GM12878 (cell line): ENCODE data around the gene RBBP5. TPM values are rescaled to one million over a fixed set of nuclear protein-coding genes. Genes with fewer than 3 reads are reported as not detected.

Experiments
- ATAC-seq: fragments of 200-7000 bp; cut with Tn5 transposase; 3 replicates; pipeline ENCODE4 v1.9.1; 2020; ENCODE audit warnings: mild to moderate bottlenecking, moderate library complexity
- BruUV-seq: library from RNA; stranded (reverse); fragments of 400-500 nt; replicated peaks from 2 replicates; lab custom pipeline; 2021; lab: Mats Ljungman, UMichigan
- CTCF ChIA-PET: fragments of 300-600 bp; sonication (Branson Sonifier 250); formaldehyde crosslinking; extraction: SDS; loops from one replicate; lab custom pipeline; 2021; ENCODE audit warnings: inconsistent platforms; lab: Yijun Ruan, JAX
- POLR2A ChIA-PET: fragments of 350-600 bp; formaldehyde crosslinking; extraction: SDS; loops from one replicate; lab custom pipeline; 2021; ENCODE audit warnings: inconsistent platforms; lab: Charles Lee
- RAD21 ChIA-PET: fragments of 300-600 bp; sonication (Branson Sonifier 250); formaldehyde crosslinking; loops from one replicate; lab custom pipeline; 2023; ENCODE audit warnings: antibody characterized with exemption; ENCODE audit not compliant: unreplicated experiment; lab: Charles Lee
- SMC1A ChIA-PET: fragments of 300-600 bp; sonication (Branson Sonifier 250); formaldehyde crosslinking; loops from one replicate; lab custom pipeline; 2023; ENCODE audit not compliant: unreplicated experiment, uncharacterized antibody; lab: Charles Lee
- DNase-seq: peaks from one replicate; pipeline ENCODE4 v3.0.0-alpha.2; 2011; ENCODE audit warnings: low read depth, low spot score
- FAIRE-seq: peaks from 3 replicates; lab custom pipeline; 2011; peaks lifted over from hg19 to GRCh38; lab: Jason Lieb, UNC
- H2AFZ ChIP-seq: 2 replicates; pipeline ENCODE4 v1.6.0; 2011; ENCODE audit warnings: low read depth, low read length, control low read depth; ENCODE audit not compliant: control insufficient read depth
- H3K27ac ChIP-seq: 2 replicates; pipeline ENCODE4 v1.5.1; 2011; ENCODE audit warnings: control low read depth; ENCODE audit not compliant: control insufficient read depth, insufficient read depth
- H3K27me3 ChIP-seq, 2 experiments: replicated peaks in 1 of 2; 2 replicates each; pipeline versions ENCODE4 v1.6.0 to v1.6.1; 2011; ENCODE audit warnings: low read length in 1 of 2; ENCODE audit not compliant: control insufficient read depth in 2 of 2, insufficient read depth in 2 of 2
- H3K36me3 ChIP-seq, 2 experiments: 2 replicates each; pipeline ENCODE4 v1.5.1; 2011; ENCODE audit warnings: low read length in 1 of 2; ENCODE audit not compliant: control insufficient read depth in 2 of 2, insufficient read depth in 2 of 2
- H3K4me1 ChIP-seq: 2 replicates; pipeline ENCODE4 v1.6.1; 2011; ENCODE audit warnings: mild to moderate bottlenecking, low read length, moderate library complexity, mixed read lengths; ENCODE audit not compliant: control insufficient read depth, insufficient read depth
- H3K4me2 ChIP-seq: 2 replicates; pipeline ENCODE4 v1.6.0; 2011; ENCODE audit warnings: control low read depth; ENCODE audit not compliant: control insufficient read depth, insufficient read depth
- H3K4me3 ChIP-seq: fragments of 200-600 bp; sonication (generic); 2 replicates; pipeline ENCODE4 v1.5.1; 2016
- H3K79me2 ChIP-seq: 2 replicates; pipeline ENCODE4 v1.6.0; 2011; ENCODE audit warnings: low read length; ENCODE audit not compliant: control insufficient read depth, insufficient read depth
- H3K9ac ChIP-seq: 2 replicates; pipeline ENCODE4 v1.8.0; 2011; ENCODE audit warnings: low read length, control low read depth, mixed read lengths; ENCODE audit not compliant: control insufficient read depth, insufficient read depth
- H3K9me3 ChIP-seq: replicated peaks from 3 replicates; pipeline ENCODE4 v1.5.1; 2011; ENCODE audit warnings: mild to moderate bottlenecking, low read length; ENCODE audit not compliant: control insufficient read depth, insufficient read depth
- H4K20me1 ChIP-seq: 2 replicates; pipeline ENCODE4 v1.6.0; 2011; ENCODE audit not compliant: control insufficient read depth, insufficient read depth
- ATF7 ChIP-seq: fragments of 450-650 bp; IDR thresholded peaks from 2 replicates; pipeline ENCODE4 v1.6.1; 2016; ENCODE audit warnings: low read depth, mild to moderate bottlenecking
- CBX3 ChIP-seq: fragments of 200-600 bp; sonication (generic); IDR thresholded peaks from 2 replicates; pipeline ENCODE4 v1.6.1; 2016; ENCODE audit warnings: low read depth, borderline replicate concordance
- ESRRA ChIP-seq: IDR thresholded peaks from 2 replicates; pipeline ENCODE4 v1.6.1; 2012; ENCODE audit warnings: mild to moderate bottlenecking, low read length, improper control_type of control experiment
- ETV6 ChIP-seq, 2 experiments: fragments of 450-650 bp in 1 of 2; IDR thresholded peaks in 1 of 2; conservative IDR thresholded peaks in 1 of 2; 2 replicates each; pipeline ENCODE4 v1.6.1; 2014; ENCODE audit warnings: antibody characterized with exemption in 1 of 2, borderline replicate concordance in 1 of 2, low read depth in 1 of 2, mild to moderate bottlenecking in 1 of 2, moderate library complexity in 1 of 2
- FOS ChIP-seq: IDR thresholded peaks from 3 replicates; pipeline ENCODE4 v1.6.1; 2011; ENCODE audit warnings: borderline replicate concordance; ENCODE audit not compliant: insufficient read length; ENCODE audit errors: extremely low read depth
- KDM1A ChIP-seq: fragments of 200-600 bp; sonication (generic); IDR thresholded peaks from 2 replicates; pipeline ENCODE4 v1.6.1; 2016; ENCODE audit warnings: borderline replicate concordance
- NFXL1 ChIP-seq: fragments of 450-650 bp; IDR thresholded peaks from 2 replicates; pipeline ENCODE4 v1.6.1; 2017; ENCODE audit warnings: antibody characterized with exemption, mild to moderate bottlenecking, borderline replicate concordance
- RFX5 ChIP-seq: IDR thresholded peaks from 2 replicates; pipeline ENCODE4 v1.6.1; 2011; ENCODE audit warnings: low read depth, low read length, improper control_type of control experiment
- SKIL ChIP-seq: fragments of 450-650 bp; IDR thresholded peaks from 2 replicates; pipeline ENCODE4 v1.6.1; 2017; ENCODE audit warnings: mild to moderate bottlenecking, low read depth, inconsistent platforms; ENCODE audit not compliant: poor library complexity, severe bottlenecking
- ZNF384 ChIP-seq: IDR thresholded peaks from 2 replicates; pipeline ENCODE4 v1.6.1; 2012; ENCODE audit warnings: low read depth, mild to moderate bottlenecking, low read length, improper control_type of control experiment, borderline replicate concordance
- WGBS: methylation state at CpG from one replicate; pipeline ENCODE4 v1.1.6; 2016; ENCODE audit warnings: low lambda C conversion rate; ENCODE audit not compliant: insufficient replicate concordance, insufficient coverage; ENCODE audit errors: missing lambda C conversion rate; 5-methylcytosine and 5-hydroxymethylcytosine counted together
- in situ Hi-C: fragments of 300-500 bp; cut with MboI; formaldehyde crosslinking; loops from 9 replicates; pipeline ENCODE4 v1.14.3; 2018; ENCODE audit warnings: mixed read lengths
- intact Hi-C: fragments of 100-400 bp; cut with micrococcal nuclease; formaldehyde crosslinking; loops from one replicate; pipeline ENCODE4 v1.14.2; 2022; ENCODE audit not compliant: unreplicated experiment
- polyA plus RNA-seq, 11 experiments: library from polyadenylated mRNA; depleted of rRNA in 4 of 11; unstranded in 6 of 11; stranded (reverse) in 5 of 11; fragments of >200 nt; fragmentation: Nextera tagmentation in 4 of 11; fragmentation: Illumina TruSeq in 1 of 11; extraction: Ambion mirVana in 4 of 11; extraction: Trizol in 1 of 11; gene quantifications; 1 replicate in 1 of 11; 2 replicates in 10 of 11; pipeline versions ENCODE4 v1.2.1 to v1.2.3, GENCODE V29; 2011 to 2016; ENCODE audit warnings: inconsistent platforms in 2 of 11, missing spikeins in 2 of 11, low read depth in 1 of 11
- total RNA-seq, 4 experiments: library from RNA; depleted of rRNA in 3 of 4; stranded (reverse); fragments of >200 nt in 3 of 4; fragmentation: Illumina TruSeq in 1 of 4; extraction: Trizol in 1 of 4; gene quantifications; 2 replicates each; pipeline versions ENCODE4 v1.2.1 to v1.2.3, GENCODE V29; 2013 to 2021
- TF ChIP-seq, protein P1 (sequence below), 3 experiments: IDR thresholded peaks in 2 of 3; conservative IDR thresholded peaks in 1 of 3; 2 replicates each; pipeline ENCODE4 v1.5.1; 2011; ENCODE audit warnings: low read depth in 3 of 3, low read length in 3 of 3, mild to moderate bottlenecking in 3 of 3, control low read depth in 2 of 3, moderate library complexity in 2 of 3, inconsistent platforms in 1 of 3, mixed read lengths in 1 of 3; ENCODE audit not compliant: control insufficient read depth in 2 of 3, insufficient read depth in 1 of 3; ENCODE audit errors: extremely low read depth in 1 of 3
- TF ChIP-seq, protein P2 (sequence below): fragments of 450-650 bp; formaldehyde crosslinking; IDR thresholded peaks from 2 replicates; pipeline ENCODE4 v1.4.0; 2022; ENCODE audit warnings: mild to moderate bottlenecking, moderate library complexity

Gene RBBP5
- total and polyA plus RNA-seq, 10 of the 15 experiments (the other 5 are each of a cell fraction or from before 2014, with no cell fraction given): 10.0 to 20.6 (median 14.8) TPM

DNA sequence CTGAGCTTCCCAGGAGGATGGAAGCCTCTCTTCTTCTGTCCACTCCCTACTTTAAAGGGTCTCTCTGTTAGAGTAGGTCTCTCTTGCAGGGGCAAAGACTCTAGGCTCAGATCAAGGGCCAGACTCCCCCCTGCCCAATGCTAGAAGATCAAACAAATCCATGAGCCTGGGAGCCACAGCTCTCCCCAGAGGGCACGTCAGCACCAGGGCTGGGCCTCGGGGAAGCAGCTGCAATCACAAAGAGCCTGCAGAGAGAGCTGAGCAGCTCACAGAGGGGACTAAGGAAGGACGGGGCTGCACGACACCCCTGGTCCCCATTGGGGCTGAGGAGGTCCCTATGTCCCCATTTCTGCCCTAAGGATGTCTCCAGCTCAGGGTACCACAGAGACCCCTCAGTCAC, 74.9 kb downstream of the RBBP5 start:
- no peaks in the 10 kb centered on the region for H3K4me1 ChIP-seq
- no peak overlapping the region for H2AFZ ChIP-seq
- no peaks in the 10 kb centered on the region for H3K36me3 ChIP-seq
- H3K27me3 ChIP-seq: peaks cover 0 to 11% of the 10 kb centered on the region in 2 experiments
- CTCF ChIA-PET: no interaction called here
- no peak overlapping the region for H3K27ac ChIP-seq
- ATAC-seq (no peak), FAIRE-seq (no peak)
- no peaks in the 10 kb centered on the region for H3K79me2 ChIP-seq
- in situ Hi-C loops: no loop called here
- no peak for TF ChIP-seq NFXL1
- TF ChIP-seq, protein P1, sequence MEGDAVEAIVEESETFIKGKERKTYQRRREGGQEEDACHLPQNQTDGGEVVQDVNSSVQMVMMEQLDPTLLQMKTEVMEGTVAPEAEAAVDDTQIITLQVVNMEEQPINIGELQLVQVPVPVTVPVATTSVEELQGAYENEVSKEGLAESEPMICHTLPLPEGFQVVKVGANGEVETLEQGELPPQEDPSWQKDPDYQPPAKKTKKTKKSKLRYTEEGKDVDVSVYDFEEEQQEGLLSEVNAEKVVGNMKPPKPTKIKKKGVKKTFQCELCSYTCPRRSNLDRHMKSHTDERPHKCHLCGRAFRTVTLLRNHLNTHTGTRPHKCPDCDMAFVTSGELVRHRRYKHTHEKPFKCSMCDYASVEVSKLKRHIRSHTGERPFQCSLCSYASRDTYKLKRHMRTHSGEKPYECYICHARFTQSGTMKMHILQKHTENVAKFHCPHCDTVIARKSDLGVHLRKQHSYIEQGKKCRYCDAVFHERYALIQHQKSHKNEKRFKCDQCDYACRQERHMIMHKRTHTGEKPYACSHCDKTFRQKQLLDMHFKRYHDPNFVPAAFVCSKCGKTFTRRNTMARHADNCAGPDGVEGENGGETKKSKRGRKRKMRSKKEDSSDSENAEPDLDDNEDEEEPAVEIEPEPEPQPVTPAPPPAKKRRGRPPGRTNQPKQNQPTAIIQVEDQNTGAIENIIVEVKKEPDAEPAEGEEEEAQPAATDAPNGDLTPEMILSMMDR (IDR thresholded peaks at IDR 0.05 in 2 of 3, conservative IDR thresholded peaks at IDR 0.05 in 1 of 3; ENCODE audit: control insufficient read depth in 2 of 3, extremely low read depth in 1 of 3, insufficient read depth in 1 of 3, low read depth in 3 of 3, low read length in 3 of 3): no peak
- no peak for TF ChIP-seq SKIL
- TF ChIP-seq ATF7: no peak
- TF ChIP-seq FOS: no peak
- TF ChIP-seq ESRRA: no peak
- TF ChIP-seq KDM1A: no peak
- TF ChIP-seq RFX5: no peak
- TF ChIP-seq, protein P2, sequence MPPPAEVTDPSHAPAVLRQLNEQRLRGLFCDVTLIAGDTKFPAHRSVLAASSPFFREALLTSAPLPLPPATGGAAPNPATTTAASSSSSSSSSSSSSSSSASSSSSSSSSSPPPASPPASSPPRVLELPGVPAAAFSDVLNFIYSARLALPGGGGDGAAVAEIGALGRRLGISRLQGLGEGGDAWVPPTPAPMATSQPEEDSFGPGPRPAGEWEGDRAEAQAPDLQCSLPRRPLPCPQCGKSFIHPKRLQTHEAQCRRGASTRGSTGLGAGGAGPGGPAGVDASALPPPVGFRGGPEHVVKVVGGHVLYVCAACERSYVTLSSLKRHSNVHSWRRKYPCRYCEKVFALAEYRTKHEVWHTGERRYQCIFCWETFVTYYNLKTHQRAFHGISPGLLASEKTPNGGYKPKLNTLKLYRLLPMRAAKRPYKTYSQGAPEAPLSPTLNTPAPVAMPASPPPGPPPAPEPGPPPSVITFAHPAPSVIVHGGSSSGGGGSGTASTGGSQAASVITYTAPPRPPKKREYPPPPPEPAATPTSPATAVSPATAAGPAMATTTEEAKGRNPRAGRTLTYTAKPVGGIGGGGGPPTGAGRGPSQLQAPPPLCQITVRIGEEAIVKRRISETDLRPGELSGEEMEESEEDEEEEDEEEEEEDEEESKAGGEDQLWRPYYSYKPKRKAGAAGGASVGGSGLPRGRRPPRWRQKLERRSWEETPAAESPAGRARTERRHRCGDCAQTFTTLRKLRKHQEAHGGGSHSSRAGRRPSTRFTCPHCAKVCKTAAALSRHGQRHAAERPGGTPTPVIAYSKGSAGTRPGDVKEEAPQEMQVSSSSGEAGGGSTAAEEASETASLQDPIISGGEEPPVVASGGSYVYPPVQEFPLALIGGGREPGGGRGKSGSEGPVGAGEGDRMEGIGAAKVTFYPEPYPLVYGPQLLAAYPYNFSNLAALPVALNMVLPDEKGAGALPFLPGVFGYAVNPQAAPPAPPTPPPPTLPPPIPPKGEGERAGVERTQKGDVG (CRISPR knock-in tag): no peak
- no peak for TF ChIP-seq CBX3
- no peak for TF ChIP-seq ZNF384
- TF ChIP-seq ETV6 (conservative IDR thresholded peaks at IDR 0.05 in 1 of 2, IDR thresholded peaks at IDR 0.05 in 1 of 2; ENCODE audit: borderline replicate concordance in 1 of 2, low read depth in 1 of 2): no peak
- TF ChIP-seq, all 136 proteins: peak for 0
- no TSS peak for BruUV-seq
- Histone ChIP-seq H4K20me1 (no peaks in the 10 kb centered on the region), H3K9me3 (no peaks in the 10 kb centered on the region), H3K4me2 (no peak overlapping the region), H3K9ac (no peak overlapping the region), H3K4me3 (no peak overlapping the region)
- ChIA-PET POLR2A (interaction anchor here (0.6 kb wide), 1 partner anchor 361 kb away, joined by 5 read pairs; no protein-coding TSS in a partner anchor), SMC1A (no interaction called here), RAD21 (no interaction called here)
- no peak for DNase-seq
- intact Hi-C loops: no loop called here
- 3% methylated on average over 4 of the region's 4 CpGs for WGBS
